AG04449 (cell line): ENCODE data around the gene GDF11.

ENCODE experiments used
- CTCF ChIA-PET: fragments of 350-600 bp; formaldehyde crosslinking; extraction: SDS; loops from one replicate; lab custom pipeline; 2021; ENCODE audit warnings: antibody characterized with exemption; lab: Yijun Ruan, JAX
- POLR2A ChIA-PET: fragments of 400-600, 350-600 bp; formaldehyde crosslinking; extraction: SDS; loops from one replicate; lab custom pipeline; 2020; ENCODE audit warnings: antibody characterized with exemption, inconsistent platforms; lab: Yijun Ruan, JAX
- DNase-seq: peaks from one replicate; pipeline ENCODE4 v3.0.0-alpha.2; 2010; ENCODE audit warnings: low read depth, low spot score
- H3K4me3 ChIP-seq: 2 replicates; pipeline ENCODE4 v1.5.1; 2011; ENCODE audit warnings: low read depth, mild to moderate bottlenecking, control low read depth, low read length
- CTCF ChIP-seq: IDR thresholded peaks from one replicate; pipeline ENCODE4 v1.5.1; 2011; ENCODE audit warnings: mild to moderate bottlenecking, moderate library complexity, low read length, control low read depth, inconsistent platforms; ENCODE audit not compliant: insufficient read depth; ENCODE audit errors: missing control alignments

Gene GDF11

GRCh38 chr12:55724226-55724939, 18.5 kb upstream of the GDF11 start:
- CTCF ChIA-PET: interaction anchor here (0.8 to 7.1 kb wide), 5 partner anchors 8 to 305 kb away, joined by 3 to 79 read pairs (median 3); partner anchors contain the start of gene BLOC1S1
- H3K4me3 ChIP-seq: no peak overlapping the region
- POLR2A ChIA-PET: interaction anchor here (0.6 kb wide), 1 partner anchor 13 kb away, joined by 3 read pairs; no protein-coding TSS in a partner anchor
- no peak for DNase-seq
- peak; percentile 78 for TF ChIP-seq CTCF

- no peak for DNase-seq
- ChIA-PET POLR2A (interaction anchor here (0.6 kb wide), 1 partner anchor 12 kb away, joined by 3 read pairs; no protein-coding TSS in a partner anchor), CTCF (interaction anchor here (0.6 to 7.1 kb wide), 7 partner anchors 9 to 305 kb away, joined by 3 to 79 read pairs (median 3); partner anchors contain the start of gene BLOC1S1)
- H3K4me3 ChIP-seq: no peak overlapping the region
- no peak for TF ChIP-seq CTCF
Measured at GRCh38 chr12:55724940-55725309, 18.0 kb upstream of the GDF11 start.

GRCh38 chr12:55725556-55725955, 17.4 kb upstream of the GDF11 start:
- no peak for DNase-seq
- TF ChIP-seq CTCF: no peak
- ChIA-PET POLR2A (no interaction called here), CTCF (interaction anchor here (0.6 to 7.1 kb wide), 7 partner anchors 9 to 304 kb away, joined by 3 to 79 read pairs (median 3); partner anchors contain the start of gene BLOC1S1)
- H3K4me3 ChIP-seq: peak overlapping the region; percentile 23

GRCh38 chr12:55726971-55727370, 16.0 kb upstream of the GDF11 start:
- DNase-seq: no peak
- ChIA-PET POLR2A (no interaction called here), CTCF (interaction anchor here (4.3 kb wide), 1 partner anchor 12 kb away, joined by 63 read pairs; no protein-coding TSS in a partner anchor)
- peak overlapping the region; percentile 88 for H3K4me3 ChIP-seq
- no peak for TF ChIP-seq CTCF

- peak overlapping the region; percentile 88 for H3K4me3 ChIP-seq
- no peak for TF ChIP-seq CTCF
- CTCF ChIA-PET: interaction anchor here (4.3 kb wide), 1 partner anchor 11 kb away, joined by 63 read pairs; no protein-coding TSS in a partner anchor
- POLR2A ChIA-PET: no interaction called here
- DNase-seq: no peak
Measured at GRCh38 chr12:55727643-55728185, 15.2 kb upstream of the GDF11 start.
